Type B pancreatic cell (in vitro differentiated cells): ENCODE measurements around the gene CUX1. TPM values are rescaled to one million over a fixed set of nuclear protein-coding genes. Genes with fewer than 3 reads are reported as not detected.

Experiments
- DNase-seq: peaks from one replicate; pipeline ENCODE4 v3.0.0; 2021; ENCODE audit warnings: mixed read lengths; ENCODE audit not compliant: unreplicated experiment; ENCODE audit errors: extremely low spot score
- H3K27ac Mint-ChIP-seq: 2 replicates; pipeline ENCODE4 v1.8.0; 2021; ENCODE audit warnings: mild to moderate bottlenecking, mixed read lengths
- H3K27me3 Mint-ChIP-seq: 2 replicates; pipeline ENCODE4 v1.8.0; 2021; ENCODE audit warnings: mixed read lengths
- H3K36me3 Mint-ChIP-seq: 2 replicates; pipeline ENCODE4 v1.8.0; 2021; ENCODE audit warnings: mixed read lengths
- H3K4me1 Mint-ChIP-seq: one replicate; pipeline ENCODE4 v1.8.0; 2021; ENCODE audit warnings: mixed read lengths; ENCODE audit not compliant: unreplicated experiment
- H3K4me3 Mint-ChIP-seq: 2 replicates; pipeline ENCODE4 v1.8.0; 2021; ENCODE audit warnings: mild to moderate bottlenecking, mixed read lengths
- H3K9me3 Mint-ChIP-seq: 2 replicates; pipeline ENCODE4 v1.8.0; 2021; ENCODE audit warnings: mixed read lengths
- total RNA-seq: library from RNA; stranded (reverse); gene quantifications from 2 replicates; pipeline ENCODE4 v1.2.1, GENCODE V29; 2021; ENCODE audit warnings: low replicate concordance
- TF ChIP-seq, protein P1 (sequence below): fragments of 200-600 bp; sonication (generic); conservative IDR thresholded peaks from 2 replicates; pipeline ENCODE4 v1.5.0; 2021; ENCODE audit warnings: antibody characterized with exemption, mild to moderate bottlenecking

CUX1 gene
- total RNA-seq, 1 donor from 2014 or later = 76.4 TPM

DNA sequence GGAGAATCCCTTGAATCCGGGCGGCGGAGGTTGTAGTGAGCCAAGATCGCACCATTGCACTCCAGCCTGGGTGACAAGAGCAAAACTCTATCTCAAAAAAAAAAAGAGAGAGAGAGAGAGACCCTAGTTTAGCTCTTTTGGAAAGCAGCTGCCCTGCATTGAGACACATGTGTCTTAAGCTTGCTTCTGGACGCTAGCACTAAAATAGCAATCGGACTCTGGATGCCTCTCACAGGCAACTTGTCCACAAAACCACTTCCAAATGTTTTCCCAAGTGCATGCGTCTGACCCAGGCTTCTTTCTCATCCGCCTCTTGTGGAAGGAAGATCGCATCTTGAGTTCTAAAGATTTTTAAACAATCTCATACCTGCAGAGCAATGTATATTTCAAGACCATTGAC lies 182.7 kb downstream of the CUX1 start:
- Mint-ChIP-seq H3K4me3 (no peak overlapping the region), H3K36me3 (peaks cover 3% of the 10 kb centered on the region), H3K27me3 (no peaks in the 10 kb centered on the region), H3K27ac (no peak overlapping the region), H3K9me3 (no peaks in the 10 kb centered on the region), H3K4me1 (peaks cover 25% of the 10 kb centered on the region)
- DNase-seq = no peak
- TF ChIP-seq, protein P1, sequence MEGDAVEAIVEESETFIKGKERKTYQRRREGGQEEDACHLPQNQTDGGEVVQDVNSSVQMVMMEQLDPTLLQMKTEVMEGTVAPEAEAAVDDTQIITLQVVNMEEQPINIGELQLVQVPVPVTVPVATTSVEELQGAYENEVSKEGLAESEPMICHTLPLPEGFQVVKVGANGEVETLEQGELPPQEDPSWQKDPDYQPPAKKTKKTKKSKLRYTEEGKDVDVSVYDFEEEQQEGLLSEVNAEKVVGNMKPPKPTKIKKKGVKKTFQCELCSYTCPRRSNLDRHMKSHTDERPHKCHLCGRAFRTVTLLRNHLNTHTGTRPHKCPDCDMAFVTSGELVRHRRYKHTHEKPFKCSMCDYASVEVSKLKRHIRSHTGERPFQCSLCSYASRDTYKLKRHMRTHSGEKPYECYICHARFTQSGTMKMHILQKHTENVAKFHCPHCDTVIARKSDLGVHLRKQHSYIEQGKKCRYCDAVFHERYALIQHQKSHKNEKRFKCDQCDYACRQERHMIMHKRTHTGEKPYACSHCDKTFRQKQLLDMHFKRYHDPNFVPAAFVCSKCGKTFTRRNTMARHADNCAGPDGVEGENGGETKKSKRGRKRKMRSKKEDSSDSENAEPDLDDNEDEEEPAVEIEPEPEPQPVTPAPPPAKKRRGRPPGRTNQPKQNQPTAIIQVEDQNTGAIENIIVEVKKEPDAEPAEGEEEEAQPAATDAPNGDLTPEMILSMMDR = no peak

DNA sequence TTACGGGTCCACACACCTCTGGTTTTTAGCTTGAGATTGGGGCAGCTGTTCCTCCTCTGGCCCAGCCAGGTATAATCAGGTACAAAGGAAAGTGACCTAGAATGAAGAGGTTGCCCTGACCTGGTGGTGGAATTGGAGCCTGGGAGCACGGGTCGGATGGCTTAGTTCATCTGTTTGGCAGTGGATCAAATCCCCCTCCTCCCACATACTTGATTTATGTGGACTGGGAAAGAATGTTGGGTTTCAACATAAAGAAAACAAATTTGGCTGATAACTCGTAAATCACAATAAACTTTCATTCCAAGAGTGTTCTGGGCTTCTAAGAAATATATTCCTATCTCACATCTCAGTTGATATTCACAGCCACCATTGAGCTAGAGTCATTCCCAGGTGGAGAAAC lies 186.8 kb downstream of the CUX1 start:
- TF ChIP-seq, protein P1 = no peak
- H3K36me3 Mint-ChIP-seq = peaks cover 3% of the 10 kb centered on the region
- no peak overlapping the region for H3K27ac Mint-ChIP-seq
- H3K4me3 Mint-ChIP-seq = no peak overlapping the region
- H3K27me3 Mint-ChIP-seq = no peaks in the 10 kb centered on the region
- H3K9me3 Mint-ChIP-seq = no peaks in the 10 kb centered on the region
- no peak for DNase-seq
- H3K4me1 Mint-ChIP-seq = peaks cover 32% of the 10 kb centered on the region

DNA sequence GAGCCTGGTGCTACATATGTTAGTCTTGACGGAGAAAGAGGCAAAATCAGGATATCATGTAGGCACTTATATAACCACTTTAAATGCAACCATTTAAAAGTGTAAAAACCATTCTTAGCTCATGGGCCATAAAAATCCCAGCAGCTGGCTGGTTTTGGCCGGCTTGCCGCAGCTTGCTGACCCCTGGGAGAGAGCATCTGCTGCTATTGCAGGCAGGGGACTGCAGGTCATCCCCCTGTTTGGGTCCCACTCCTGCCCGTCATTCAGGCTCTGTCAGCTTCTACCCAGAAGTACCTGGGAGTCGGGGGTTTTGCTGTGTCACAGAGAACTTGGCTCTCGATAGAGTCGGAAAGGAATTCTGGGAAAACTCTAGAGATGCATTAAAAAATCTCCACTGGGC lies 187.4 kb downstream of the CUX1 start:
- H3K4me3 Mint-ChIP-seq = no peak overlapping the region
- H3K27ac Mint-ChIP-seq = no peak overlapping the region
- H3K36me3 Mint-ChIP-seq = peaks cover 3% of the 10 kb centered on the region
- H3K4me1 Mint-ChIP-seq = peaks cover 32% of the 10 kb centered on the region
- no peaks in the 10 kb centered on the region for H3K9me3 Mint-ChIP-seq
- TF ChIP-seq, protein P1 = no peak
- H3K27me3 Mint-ChIP-seq = no peaks in the 10 kb centered on the region
- DNase-seq = no peak

DNA sequence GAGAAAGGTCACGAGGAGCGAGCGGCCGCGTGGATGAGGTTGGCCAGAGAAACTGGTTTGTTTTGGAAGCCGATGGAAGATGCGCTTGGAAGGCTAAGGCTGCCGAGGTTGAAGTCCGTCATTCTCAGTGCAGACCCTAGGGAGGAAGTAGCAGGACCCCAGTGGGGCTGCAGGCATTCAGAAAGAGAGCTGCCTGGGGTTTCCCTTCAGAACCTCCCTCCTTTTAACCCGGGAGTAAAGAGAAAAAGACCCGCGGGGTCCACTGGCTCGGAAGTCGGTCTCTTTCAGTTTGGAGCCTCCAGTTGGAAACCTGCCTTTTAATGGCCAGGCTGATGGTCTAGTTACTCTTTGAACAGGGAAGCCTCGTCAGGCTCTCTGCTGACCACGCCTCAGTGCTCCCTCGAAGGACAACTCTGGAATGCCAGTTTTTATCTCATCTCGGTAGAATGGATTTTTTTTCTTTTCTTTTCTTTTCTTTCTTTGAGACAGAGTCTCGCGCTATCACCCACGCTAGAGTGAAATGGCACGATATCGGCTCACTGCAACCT lies 188.6 kb downstream of the CUX1 start:
- TF ChIP-seq, protein P1 = no peak
- Mint-ChIP-seq H3K9me3 (no peaks in the 10 kb centered on the region), H3K4me3 (no peak overlapping the region), H3K27me3 (no peaks in the 10 kb centered on the region), H3K27ac (no peak overlapping the region), H3K4me1 (peaks cover 27% of the 10 kb centered on the region), H3K36me3 (peaks cover 3% of the 10 kb centered on the region)
- no peak for DNase-seq

DNA sequence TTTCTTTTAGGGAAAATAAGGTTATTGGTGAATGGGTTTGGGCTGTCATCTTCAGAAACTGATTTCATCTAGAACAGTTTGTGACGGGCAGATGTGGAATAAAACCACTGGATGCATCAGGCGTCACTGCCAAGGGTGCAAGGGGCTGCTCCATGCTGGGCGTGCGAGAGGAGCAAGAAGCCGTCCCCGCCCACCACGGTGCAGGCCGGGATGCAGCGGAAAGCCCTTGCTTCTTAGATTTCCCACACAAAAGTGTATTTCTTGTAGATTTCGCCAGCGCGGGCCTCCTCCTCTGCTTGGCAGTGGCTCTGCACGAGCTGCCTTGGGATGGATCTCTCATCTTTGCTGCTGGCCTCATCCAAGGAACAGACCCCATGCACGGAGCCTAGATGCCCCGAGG lies 189.3 kb downstream of the CUX1 start:
- TF ChIP-seq, protein P1 = no peak
- peaks cover 3% of the 10 kb centered on the region for H3K36me3 Mint-ChIP-seq

More for the DNA sequence above, 189.3 kb downstream of the CUX1 start:
- H3K27me3 Mint-ChIP-seq = no peaks in the 10 kb centered on the region
- DNase-seq = no peak
- H3K4me3 Mint-ChIP-seq = no peak overlapping the region
- H3K27ac Mint-ChIP-seq = no peak overlapping the region
- H3K9me3 Mint-ChIP-seq = no peaks in the 10 kb centered on the region
- peaks cover 27% of the 10 kb centered on the region for H3K4me1 Mint-ChIP-seq
